Melanocyte of skin (primary cell): ENCODE results near the gene XKRX. TPM values are rescaled to one million over a fixed set of nuclear protein-coding genes. Genes with fewer than 3 reads are reported as not detected.

Source experiments
- total RNA-seq, 2 donors: library from RNA; depleted of rRNA; stranded (reverse); fragments of >200 nt; gene quantifications; 2 replicates each; pipeline ENCODE4 v1.2.3, GENCODE V29; 2012

XKRX gene
- under 1 TPM; under 0.01 TPM for total RNA-seq

GRCh38 chrX:100928660-100929613 lies at the start of gene XKRX:
Gene XKRX (minus strand): TSS chrX:100928917. CDS start chrX:100928304, 613 bp downstream.

GRCh38 chrX:100969408-100969807 lies 40.7 kb upstream of the XKRX start, which contains the start of gene ARL13A:
Gene ARL13A (plus strand): TSS chrX:100969708. CDS start chrX:100973690, 3,982 bp downstream.

GRCh38 chrX:100874325-100874724 lies 54.4 kb downstream of the XKRX start, which contains the start of gene NOX1:
Gene NOX1 (minus strand): TSS chrX:100874359. CDS start chrX:100874139, 220 bp downstream.

Other genes starting within 250 kb of the XKRX start
- gene SYTL4, start 196.8 kb downstream of the XKRX start, total RNA-seq = 1 to 10 TPM; 2.4 to 5.0 TPM
- 10 to 100 TPM; 18.9 to 25.3 TPM for gene CSTF2, start 108.5 kb downstream of the XKRX start, total RNA-seq
- not detected for gene NOX1, start 54.6 kb downstream of the XKRX start, total RNA-seq
- gene ARL13A, start 40.8 kb upstream of the XKRX start, total RNA-seq = not detected
- gene TRMT2B, start 123.2 kb upstream of the XKRX start, total RNA-seq = 10 to 100 TPM in 1 of 2 donors, 1 to 10 TPM in 1; 9.3 to 12.7 TPM
- gene TMEM35A, start 150.0 kb upstream of the XKRX start, total RNA-seq = not detected
- gene CENPI, start 169.3 kb upstream of the XKRX start, total RNA-seq = 10 to 100 TPM; 15.5 to 37.6 TPM